Activated naive CD4-positive, alpha-beta T cell treated with anti-CD3 and anti-CD28 coated beads, Interleukin-2, amount 50 U/mL, for 24 hours (primary cell): Measurements from ENCODE around the gene MYRIP.

Experiments
- H3K27ac Mint-ChIP-seq: one replicate; pipeline ENCODE4 v1.8.0; 2021; ENCODE audit warnings: mild to moderate bottlenecking, mixed read lengths
- H3K27me3 Mint-ChIP-seq: one replicate; pipeline ENCODE4 v1.8.0; 2021; ENCODE audit warnings: mixed read lengths
- H3K36me3 Mint-ChIP-seq: one replicate; pipeline ENCODE4 v1.8.0; 2021; ENCODE audit warnings: mixed read lengths
- H3K4me1 Mint-ChIP-seq: one replicate; pipeline ENCODE4 v1.8.0; 2021; ENCODE audit warnings: mixed read lengths
- H3K4me3 Mint-ChIP-seq: one replicate; pipeline ENCODE4 v1.8.0; 2021; ENCODE audit warnings: mild to moderate bottlenecking, mixed read lengths
- H3K9me3 Mint-ChIP-seq: one replicate; pipeline ENCODE4 v1.8.0; 2021; ENCODE audit warnings: mixed read lengths

MYRIP gene

GRCh38 chr3:40196966-40197365, 387.6 kb downstream of the MYRIP start:
- no peaks in the 10 kb centered on the region for H3K9me3 Mint-ChIP-seq
- no peak overlapping the region for H3K4me3 Mint-ChIP-seq
- no peaks in the 10 kb centered on the region for H3K4me1 Mint-ChIP-seq
- H3K27ac Mint-ChIP-seq = no peak overlapping the region
- no peaks in the 10 kb centered on the region for H3K36me3 Mint-ChIP-seq
- no peaks in the 10 kb centered on the region for H3K27me3 Mint-ChIP-seq

- no peaks in the 10 kb centered on the region for H3K4me1 Mint-ChIP-seq
- no peak overlapping the region for H3K27ac Mint-ChIP-seq
- H3K36me3 Mint-ChIP-seq = no peaks in the 10 kb centered on the region
- no peaks in the 10 kb centered on the region for H3K9me3 Mint-ChIP-seq
- H3K4me3 Mint-ChIP-seq = no peak overlapping the region
- no peaks in the 10 kb centered on the region for H3K27me3 Mint-ChIP-seq
These were observed 391.4 kb downstream of the MYRIP start for GRCh38 chr3:40200692-40201316.

DNA sequence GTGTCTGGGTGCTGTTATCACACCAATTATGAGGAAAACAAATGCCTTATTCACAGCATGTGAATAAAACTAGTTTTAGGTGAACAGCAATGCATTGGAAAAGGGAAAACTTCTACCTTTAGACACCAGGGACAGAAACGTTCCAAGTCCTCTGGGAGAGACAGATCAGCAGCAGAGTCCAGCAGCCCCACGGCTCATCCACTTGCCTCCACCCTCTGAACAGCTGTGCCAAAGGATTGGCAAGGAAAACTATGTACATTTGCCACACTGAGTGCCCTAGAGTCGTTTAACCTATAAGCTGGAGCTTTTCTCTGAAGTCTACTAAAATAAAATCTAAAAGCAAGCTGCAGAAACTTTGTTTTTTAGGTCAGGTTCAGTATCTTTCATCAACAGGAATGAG, 392.4 kb downstream of the MYRIP start:
- Mint-ChIP-seq H3K4me3 (no peak overlapping the region), H3K27me3 (no peaks in the 10 kb centered on the region), H3K27ac (no peak overlapping the region), H3K36me3 (no peaks in the 10 kb centered on the region), H3K9me3 (no peaks in the 10 kb centered on the region), H3K4me1 (no peaks in the 10 kb centered on the region)

GRCh38 chr3:40206522-40206921, 397.1 kb downstream of the MYRIP start:
- Mint-ChIP-seq H3K27ac (no peak overlapping the region), H3K9me3 (no peaks in the 10 kb centered on the region)

DNA sequence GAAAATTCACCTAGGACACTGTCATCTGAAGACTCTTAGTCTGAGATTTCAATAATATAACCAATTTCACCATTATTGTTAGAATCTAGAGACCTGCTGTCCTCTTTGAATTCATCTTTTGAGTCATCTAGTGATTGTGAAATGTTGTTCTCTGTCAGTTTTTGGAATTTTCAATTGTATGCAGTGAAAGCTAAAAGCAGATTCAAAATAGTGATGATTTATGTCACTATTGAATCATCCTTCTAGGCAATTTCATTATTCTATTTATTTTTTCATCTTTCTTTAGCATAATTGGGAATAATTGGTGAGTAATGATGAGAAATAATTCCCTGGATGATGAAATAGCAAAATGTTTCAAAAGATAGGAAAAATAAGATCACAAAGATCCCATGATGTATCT, 398.4 kb downstream of the MYRIP start:
- Mint-ChIP-seq H3K9me3 (no peaks in the 10 kb centered on the region), H3K4me1 (no peaks in the 10 kb centered on the region), H3K4me3 (no peak overlapping the region), H3K27ac (no peak overlapping the region), H3K36me3 (no peaks in the 10 kb centered on the region), H3K27me3 (no peaks in the 10 kb centered on the region)

More at GRCh38 chr3:40206522-40206921, 397.1 kb downstream of the MYRIP start:
- H3K4me3 Mint-ChIP-seq = no peak overlapping the region
- H3K4me1 Mint-ChIP-seq = no peaks in the 10 kb centered on the region
- H3K36me3 Mint-ChIP-seq = no peaks in the 10 kb centered on the region
- no peaks in the 10 kb centered on the region for H3K27me3 Mint-ChIP-seq

- no peak overlapping the region for H3K4me3 Mint-ChIP-seq
- H3K4me1 Mint-ChIP-seq = no peaks in the 10 kb centered on the region
- no peaks in the 10 kb centered on the region for H3K27me3 Mint-ChIP-seq
These were observed 398.8 kb downstream of the MYRIP start for GRCh38 chr3:40208251-40208650.

GRCh38 chr3:40211579-40211978, 402.2 kb downstream of the MYRIP start:
- H3K9me3 Mint-ChIP-seq = no peaks in the 10 kb centered on the region

More at GRCh38 chr3:40208251-40208650, 398.8 kb downstream of the MYRIP start:
- H3K9me3 Mint-ChIP-seq = no peaks in the 10 kb centered on the region
- no peak overlapping the region for H3K27ac Mint-ChIP-seq
- no peaks in the 10 kb centered on the region for H3K36me3 Mint-ChIP-seq

GRCh38 chr3:40213556-40213955, 404.1 kb downstream of the MYRIP start:
- Mint-ChIP-seq H3K36me3 (no peaks in the 10 kb centered on the region), H3K4me3 (no peak overlapping the region), H3K4me1 (no peaks in the 10 kb centered on the region), H3K9me3 (no peaks in the 10 kb centered on the region), H3K27ac (no peak overlapping the region), H3K27me3 (no peaks in the 10 kb centered on the region)

More at GRCh38 chr3:40211579-40211978, 402.2 kb downstream of the MYRIP start:
- Mint-ChIP-seq H3K4me1 (no peaks in the 10 kb centered on the region), H3K4me3 (no peak overlapping the region), H3K27me3 (no peaks in the 10 kb centered on the region), H3K27ac (no peak overlapping the region), H3K36me3 (no peaks in the 10 kb centered on the region)

GRCh38 chr3:40215015-40215414, 405.6 kb downstream of the MYRIP start:
- no peaks in the 10 kb centered on the region for H3K4me1 Mint-ChIP-seq
- H3K4me3 Mint-ChIP-seq = no peak overlapping the region
- H3K27me3 Mint-ChIP-seq = no peaks in the 10 kb centered on the region
- H3K27ac Mint-ChIP-seq = no peak overlapping the region
- no peaks in the 10 kb centered on the region for H3K36me3 Mint-ChIP-seq
- H3K9me3 Mint-ChIP-seq = no peaks in the 10 kb centered on the region

DNA sequence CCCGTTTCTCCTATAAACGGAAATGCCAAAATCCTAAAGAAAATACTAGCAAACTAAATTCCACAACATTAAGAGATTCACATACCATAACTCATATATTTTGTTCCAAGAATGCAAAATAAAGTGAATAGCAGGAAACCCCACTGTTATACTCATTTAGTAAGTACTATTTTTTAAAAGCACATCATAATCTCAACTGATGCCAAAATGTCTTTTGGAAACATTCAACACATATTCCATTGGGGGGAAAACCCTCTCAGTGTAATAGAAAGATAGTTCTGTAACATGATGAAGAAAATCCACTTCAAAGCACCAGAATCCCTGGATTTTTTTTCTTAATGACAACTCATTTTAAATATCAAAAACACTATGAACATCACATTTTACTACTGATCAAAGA, 407.1 kb downstream of the MYRIP start:
- Mint-ChIP-seq H3K27ac (no peak overlapping the region), H3K4me3 (no peak overlapping the region), H3K4me1 (no peaks in the 10 kb centered on the region), H3K9me3 (no peaks in the 10 kb centered on the region), H3K27me3 (no peaks in the 10 kb centered on the region), H3K36me3 (peaks cover 2% of the 10 kb centered on the region)

DNA sequence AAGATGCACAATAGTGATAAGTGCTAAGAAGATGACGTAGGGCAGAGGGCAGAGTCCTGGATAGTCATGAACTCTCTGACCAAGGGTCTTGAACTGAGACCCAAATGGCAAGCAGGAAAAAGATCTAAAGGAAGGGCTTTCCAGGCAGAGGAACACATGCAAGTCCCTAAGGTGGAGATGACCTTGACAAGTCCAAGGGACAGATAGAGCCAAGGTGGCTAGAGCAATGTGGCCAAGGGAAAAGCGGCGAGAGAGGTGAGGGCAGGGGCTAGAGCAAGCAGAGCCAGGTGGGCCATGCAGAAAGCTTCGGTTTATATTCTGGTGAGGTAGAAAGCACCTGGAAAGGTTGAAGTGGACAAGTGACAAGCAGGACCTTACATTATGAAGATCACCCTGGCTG, 414.4 kb downstream of the MYRIP start:
- peaks cover 2% of the 10 kb centered on the region for H3K36me3 Mint-ChIP-seq
- H3K4me1 Mint-ChIP-seq = no peaks in the 10 kb centered on the region
- no peaks in the 10 kb centered on the region for H3K27me3 Mint-ChIP-seq
- no peak overlapping the region for H3K4me3 Mint-ChIP-seq
- H3K9me3 Mint-ChIP-seq = no peaks in the 10 kb centered on the region
- H3K27ac Mint-ChIP-seq = no peak overlapping the region

DNA sequence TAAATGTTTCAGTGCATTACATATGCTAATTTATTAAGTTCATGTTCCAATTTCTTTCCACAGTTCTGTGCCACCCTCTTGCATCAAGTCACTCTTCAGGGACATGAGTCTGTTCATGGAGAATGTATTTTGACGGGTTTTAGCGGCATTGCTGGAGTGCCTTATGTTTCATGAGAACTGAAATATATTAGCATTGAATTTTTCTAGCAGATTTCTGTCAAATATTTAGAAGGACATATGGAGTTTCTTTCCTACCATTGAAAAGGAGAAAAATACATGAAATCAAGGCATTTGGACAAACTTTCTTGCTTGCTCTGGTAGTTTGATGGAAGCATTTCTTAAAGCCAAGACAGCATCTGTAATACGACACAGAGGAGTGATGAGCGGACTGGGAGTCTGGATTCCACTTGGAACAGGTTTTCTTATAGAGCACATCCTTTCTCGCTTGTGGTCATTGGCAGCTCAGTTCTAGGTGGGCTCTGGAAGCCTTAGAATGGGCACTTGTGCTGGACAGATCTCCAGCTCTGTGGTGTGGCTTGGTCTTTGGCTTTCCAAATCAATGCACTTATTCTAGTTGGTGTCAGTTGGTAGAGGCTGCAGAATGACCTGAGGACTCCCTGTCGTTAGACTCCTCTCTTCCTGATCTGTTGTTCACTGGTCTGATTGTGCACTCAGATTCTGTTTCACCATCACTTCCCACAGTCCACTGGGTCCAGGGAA, 415.5 kb downstream of the MYRIP start:
- peaks cover 2% of the 10 kb centered on the region for H3K36me3 Mint-ChIP-seq
- H3K27me3 Mint-ChIP-seq = no peaks in the 10 kb centered on the region
- no peak overlapping the region for H3K27ac Mint-ChIP-seq
- H3K4me1 Mint-ChIP-seq = no peaks in the 10 kb centered on the region
- H3K9me3 Mint-ChIP-seq = no peaks in the 10 kb centered on the region
- no peak overlapping the region for H3K4me3 Mint-ChIP-seq

DNA sequence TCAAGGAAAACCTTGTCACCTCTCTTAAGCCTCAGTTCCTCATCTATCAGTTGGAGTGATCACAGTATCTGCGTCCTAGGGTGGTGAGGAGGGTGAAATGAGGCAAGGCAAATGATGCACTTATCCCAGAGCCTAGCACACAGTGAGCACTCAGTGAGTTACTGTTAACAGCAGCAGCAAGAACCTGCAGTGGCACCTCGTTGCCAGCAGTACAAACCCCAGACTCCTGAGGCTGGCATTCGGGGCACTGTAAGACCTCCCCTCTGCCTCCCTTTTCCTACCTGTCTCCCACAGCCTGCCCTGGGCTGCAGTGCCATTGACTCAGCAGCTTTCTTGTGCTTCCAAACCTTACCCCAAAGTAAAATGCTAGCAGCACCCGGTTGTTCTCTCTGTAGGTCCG, 417.2 kb downstream of the MYRIP start:
- no peaks in the 10 kb centered on the region for H3K36me3 Mint-ChIP-seq
- H3K27ac Mint-ChIP-seq = no peak overlapping the region
- no peaks in the 10 kb centered on the region for H3K9me3 Mint-ChIP-seq
- H3K4me3 Mint-ChIP-seq = no peak overlapping the region
- no peaks in the 10 kb centered on the region for H3K4me1 Mint-ChIP-seq
- H3K27me3 Mint-ChIP-seq = no peaks in the 10 kb centered on the region

DNA sequence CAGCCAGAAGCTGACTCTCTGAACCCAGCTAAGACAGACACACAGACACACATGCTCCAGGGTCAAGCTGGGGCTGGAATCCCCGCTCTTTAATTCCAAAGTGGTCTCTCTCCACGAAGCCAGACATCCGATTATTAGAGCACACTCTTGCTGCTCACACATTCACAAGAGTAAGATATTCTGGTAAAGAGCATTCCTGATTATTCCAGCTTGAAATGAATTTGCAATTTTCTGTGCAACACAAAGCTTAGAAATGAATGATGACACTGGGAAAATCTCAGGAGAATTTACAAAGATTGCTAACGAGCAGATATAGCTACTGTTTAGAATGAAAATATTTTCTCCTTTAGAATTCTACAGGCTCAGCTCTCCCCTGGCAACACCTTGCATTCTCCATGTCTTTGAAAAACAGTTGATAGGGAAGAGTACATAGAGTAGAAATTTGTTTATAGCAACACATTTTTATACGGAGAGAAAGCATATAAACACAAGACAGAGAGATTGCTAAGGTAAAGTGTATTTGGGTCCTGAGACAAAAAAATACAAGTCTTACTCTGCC, 419.5 kb downstream of the MYRIP start:
- Mint-ChIP-seq H3K27ac (no peak overlapping the region), H3K9me3 (no peaks in the 10 kb centered on the region), H3K4me1 (no peaks in the 10 kb centered on the region), H3K4me3 (no peak overlapping the region), H3K36me3 (peaks cover 3% of the 10 kb centered on the region), H3K27me3 (no peaks in the 10 kb centered on the region)

DNA sequence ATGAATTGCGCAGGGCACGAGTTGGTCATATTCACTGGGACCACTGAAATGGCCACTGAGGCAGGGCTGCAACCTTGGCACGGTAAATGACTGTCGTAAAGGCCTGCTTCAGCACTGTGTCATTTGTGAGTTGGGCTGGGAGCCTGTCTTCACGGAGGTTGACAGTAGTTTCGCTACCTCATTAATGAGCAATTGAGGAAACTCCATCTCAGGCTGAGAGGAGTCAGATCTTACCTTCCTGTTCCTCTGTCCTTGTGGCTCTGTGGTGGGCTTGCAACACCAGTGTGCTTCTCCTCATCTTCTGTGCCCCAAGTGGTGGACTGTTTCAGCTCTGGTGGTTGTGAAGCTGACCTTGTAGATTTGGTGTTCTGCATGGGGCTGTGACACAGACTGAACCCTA, 420.0 kb downstream of the MYRIP start:
- Mint-ChIP-seq H3K4me3 (no peak overlapping the region), H3K9me3 (no peaks in the 10 kb centered on the region), H3K36me3 (peaks cover 6% of the 10 kb centered on the region), H3K27me3 (no peaks in the 10 kb centered on the region), H3K27ac (no peak overlapping the region), H3K4me1 (no peaks in the 10 kb centered on the region)

DNA sequence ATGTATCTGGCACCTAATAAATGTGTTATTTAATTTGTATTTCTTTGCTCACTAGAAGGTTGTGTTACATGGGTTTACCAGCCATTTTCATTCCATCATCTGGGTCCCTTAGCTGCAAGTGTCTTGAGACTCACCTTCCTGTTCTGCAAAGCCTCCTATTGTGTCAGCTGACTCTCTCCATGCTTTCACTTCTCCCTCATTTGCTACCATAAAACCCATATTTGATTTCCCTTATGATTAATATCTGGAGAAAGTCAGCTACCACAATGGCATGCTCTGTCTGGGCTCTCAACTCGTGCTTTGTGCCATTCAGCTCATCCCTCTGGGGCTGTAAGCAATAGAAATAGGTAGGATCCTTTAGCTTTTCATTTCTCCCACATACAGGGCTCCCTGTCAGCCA, 420.6 kb downstream of the MYRIP start:
- H3K27ac Mint-ChIP-seq = no peak overlapping the region
- H3K27me3 Mint-ChIP-seq = no peaks in the 10 kb centered on the region
- H3K9me3 Mint-ChIP-seq = no peaks in the 10 kb centered on the region

More for the DNA sequence above, 420.6 kb downstream of the MYRIP start:
- Mint-ChIP-seq H3K4me1 (no peaks in the 10 kb centered on the region), H3K36me3 (peaks cover 6% of the 10 kb centered on the region), H3K4me3 (no peak overlapping the region)
